Neural progenitor cell (in vitro differentiated cells): ENCODE measurements around the gene PGM5.

Experiments
- CTCF ChIP-seq: fragments of 200-600 bp; sonication (generic); IDR thresholded peaks from 2 replicates; pipeline ENCODE4 v1.5.1; 2017; ENCODE audit warnings: antibody characterized with exemption, mild to moderate bottlenecking
- EZH2phosphoT487 ChIP-seq: fragments of 200-600 bp; sonication (generic); IDR thresholded peaks from 2 replicates; pipeline ENCODE4 v1.6.1; 2017; ENCODE audit warnings: antibody characterized with exemption

GRCh38 chr9:68577774-68578591, 221.6 kb downstream of the PGM5 start:
- TF ChIP-seq EZH2phosphoT487: no peak
- TF ChIP-seq CTCF: no peak
